ENCODE results near the gene CEP350. TPM values are rescaled to one million over a fixed set of nuclear protein-coding genes. Genes with fewer than 3 reads are reported as not detected.

Gene CEP350
- total and polyA plus RNA-seq, 2 of the 13 experiments (the other 11 are each of a cell fraction or from before 2014, with no cell fraction given) = 7.6 to 35.9 TPM

DNA sequence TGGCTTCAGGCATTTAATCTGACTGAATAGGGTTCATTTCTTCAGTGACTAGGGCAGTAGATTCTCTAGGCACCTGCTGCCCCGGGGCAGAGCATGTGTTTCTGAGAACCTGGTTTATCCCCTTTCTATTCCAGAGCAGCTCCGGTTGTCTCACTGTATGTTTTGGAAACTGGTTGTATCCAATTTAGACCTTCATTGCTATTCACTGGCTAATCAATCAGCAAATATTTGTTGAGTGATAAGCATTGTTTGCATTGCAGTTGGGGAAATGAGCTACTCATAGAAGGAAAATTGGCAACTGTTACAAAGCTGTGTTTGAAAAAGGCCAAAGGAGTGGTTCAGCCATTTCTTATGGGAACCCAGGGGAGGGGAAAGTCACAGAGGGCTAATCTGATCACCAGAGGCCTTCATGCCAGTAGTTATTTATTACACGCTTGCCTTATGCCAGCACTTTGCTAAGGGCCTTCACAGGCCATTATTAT, 203.0 kb downstream of the CEP350 start (continued):
- TF ChIP-seq, protein P1, sequence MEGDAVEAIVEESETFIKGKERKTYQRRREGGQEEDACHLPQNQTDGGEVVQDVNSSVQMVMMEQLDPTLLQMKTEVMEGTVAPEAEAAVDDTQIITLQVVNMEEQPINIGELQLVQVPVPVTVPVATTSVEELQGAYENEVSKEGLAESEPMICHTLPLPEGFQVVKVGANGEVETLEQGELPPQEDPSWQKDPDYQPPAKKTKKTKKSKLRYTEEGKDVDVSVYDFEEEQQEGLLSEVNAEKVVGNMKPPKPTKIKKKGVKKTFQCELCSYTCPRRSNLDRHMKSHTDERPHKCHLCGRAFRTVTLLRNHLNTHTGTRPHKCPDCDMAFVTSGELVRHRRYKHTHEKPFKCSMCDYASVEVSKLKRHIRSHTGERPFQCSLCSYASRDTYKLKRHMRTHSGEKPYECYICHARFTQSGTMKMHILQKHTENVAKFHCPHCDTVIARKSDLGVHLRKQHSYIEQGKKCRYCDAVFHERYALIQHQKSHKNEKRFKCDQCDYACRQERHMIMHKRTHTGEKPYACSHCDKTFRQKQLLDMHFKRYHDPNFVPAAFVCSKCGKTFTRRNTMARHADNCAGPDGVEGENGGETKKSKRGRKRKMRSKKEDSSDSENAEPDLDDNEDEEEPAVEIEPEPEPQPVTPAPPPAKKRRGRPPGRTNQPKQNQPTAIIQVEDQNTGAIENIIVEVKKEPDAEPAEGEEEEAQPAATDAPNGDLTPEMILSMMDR (CRISPR knock-in tag; IDR thresholded peaks at IDR 0.05) = no peak
- TF ChIP-seq MED8 (CRISPR knock-in tag; IDR thresholded peaks at IDR 0.05; ENCODE audit: insufficient replicate concordance) (no peak), ZNF33A (CRISPR knock-in tag; IDR thresholded peaks at IDR 0.05; ENCODE audit: borderline replicate concordance) (0 out of 2 replicates have a peak, but pooled peaks have one; percentile 63), GATAD2A (CRISPR knock-in tag; IDR thresholded peaks at IDR 0.05) (peak; percentile 88), TBL1XR1 (IDR thresholded peaks at IDR 0.05; ENCODE audit: borderline replicate concordance, low read length, partially characterized antibody) (peak; percentile 44), ZFP36L1 (CRISPR knock-in tag; IDR thresholded peaks at IDR 0.05) (no peak; the same call in 1 of the 2 replicates), LCORL (IDR thresholded peaks at IDR 0.05) (peak; percentile 31; the same call in 1 of the 2 replicates), LCORL (CRISPR knock-in tag; IDR thresholded peaks at IDR 0.05) (peak; percentile 88), ZNF20 (CRISPR knock-in tag; IDR thresholded peaks at IDR 0.05) (no peak), SCMH1 (CRISPR knock-in tag; IDR thresholded peaks at IDR 0.05; ENCODE audit: borderline replicate concordance) (no peak), ZMYM3 (CRISPR knock-in tag; IDR thresholded peaks at IDR 0.05) (no peak), SOX5 (CRISPR knock-in tag; IDR thresholded peaks at IDR 0.05; ENCODE audit: borderline replicate concordance) (peak; percentile 87), FLYWCH1 (CRISPR knock-in tag; IDR thresholded peaks at IDR 0.05) (no peak)
- TF ChIP-seq, protein P2, sequence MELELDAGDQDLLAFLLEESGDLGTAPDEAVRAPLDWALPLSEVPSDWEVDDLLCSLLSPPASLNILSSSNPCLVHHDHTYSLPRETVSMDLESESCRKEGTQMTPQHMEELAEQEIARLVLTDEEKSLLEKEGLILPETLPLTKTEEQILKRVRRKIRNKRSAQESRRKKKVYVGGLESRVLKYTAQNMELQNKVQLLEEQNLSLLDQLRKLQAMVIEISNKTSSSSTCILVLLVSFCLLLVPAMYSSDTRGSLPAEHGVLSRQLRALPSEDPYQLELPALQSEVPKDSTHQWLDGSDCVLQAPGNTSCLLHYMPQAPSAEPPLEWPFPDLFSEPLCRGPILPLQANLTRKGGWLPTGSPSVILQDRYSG (CRISPR knock-in tag; IDR thresholded peaks at IDR 0.05) = no peak
- TF ChIP-seq, protein P3, sequence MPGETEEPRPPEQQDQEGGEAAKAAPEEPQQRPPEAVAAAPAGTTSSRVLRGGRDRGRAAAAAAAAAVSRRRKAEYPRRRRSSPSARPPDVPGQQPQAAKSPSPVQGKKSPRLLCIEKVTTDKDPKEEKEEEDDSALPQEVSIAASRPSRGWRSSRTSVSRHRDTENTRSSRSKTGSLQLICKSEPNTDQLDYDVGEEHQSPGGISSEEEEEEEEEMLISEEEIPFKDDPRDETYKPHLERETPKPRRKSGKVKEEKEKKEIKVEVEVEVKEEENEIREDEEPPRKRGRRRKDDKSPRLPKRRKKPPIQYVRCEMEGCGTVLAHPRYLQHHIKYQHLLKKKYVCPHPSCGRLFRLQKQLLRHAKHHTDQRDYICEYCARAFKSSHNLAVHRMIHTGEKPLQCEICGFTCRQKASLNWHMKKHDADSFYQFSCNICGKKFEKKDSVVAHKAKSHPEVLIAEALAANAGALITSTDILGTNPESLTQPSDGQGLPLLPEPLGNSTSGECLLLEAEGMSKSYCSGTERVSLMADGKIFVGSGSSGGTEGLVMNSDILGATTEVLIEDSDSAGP (CRISPR knock-in tag; IDR thresholded peaks at IDR 0.05; ENCODE audit: borderline replicate concordance) = no peak
- TF ChIP-seq, protein P4, sequence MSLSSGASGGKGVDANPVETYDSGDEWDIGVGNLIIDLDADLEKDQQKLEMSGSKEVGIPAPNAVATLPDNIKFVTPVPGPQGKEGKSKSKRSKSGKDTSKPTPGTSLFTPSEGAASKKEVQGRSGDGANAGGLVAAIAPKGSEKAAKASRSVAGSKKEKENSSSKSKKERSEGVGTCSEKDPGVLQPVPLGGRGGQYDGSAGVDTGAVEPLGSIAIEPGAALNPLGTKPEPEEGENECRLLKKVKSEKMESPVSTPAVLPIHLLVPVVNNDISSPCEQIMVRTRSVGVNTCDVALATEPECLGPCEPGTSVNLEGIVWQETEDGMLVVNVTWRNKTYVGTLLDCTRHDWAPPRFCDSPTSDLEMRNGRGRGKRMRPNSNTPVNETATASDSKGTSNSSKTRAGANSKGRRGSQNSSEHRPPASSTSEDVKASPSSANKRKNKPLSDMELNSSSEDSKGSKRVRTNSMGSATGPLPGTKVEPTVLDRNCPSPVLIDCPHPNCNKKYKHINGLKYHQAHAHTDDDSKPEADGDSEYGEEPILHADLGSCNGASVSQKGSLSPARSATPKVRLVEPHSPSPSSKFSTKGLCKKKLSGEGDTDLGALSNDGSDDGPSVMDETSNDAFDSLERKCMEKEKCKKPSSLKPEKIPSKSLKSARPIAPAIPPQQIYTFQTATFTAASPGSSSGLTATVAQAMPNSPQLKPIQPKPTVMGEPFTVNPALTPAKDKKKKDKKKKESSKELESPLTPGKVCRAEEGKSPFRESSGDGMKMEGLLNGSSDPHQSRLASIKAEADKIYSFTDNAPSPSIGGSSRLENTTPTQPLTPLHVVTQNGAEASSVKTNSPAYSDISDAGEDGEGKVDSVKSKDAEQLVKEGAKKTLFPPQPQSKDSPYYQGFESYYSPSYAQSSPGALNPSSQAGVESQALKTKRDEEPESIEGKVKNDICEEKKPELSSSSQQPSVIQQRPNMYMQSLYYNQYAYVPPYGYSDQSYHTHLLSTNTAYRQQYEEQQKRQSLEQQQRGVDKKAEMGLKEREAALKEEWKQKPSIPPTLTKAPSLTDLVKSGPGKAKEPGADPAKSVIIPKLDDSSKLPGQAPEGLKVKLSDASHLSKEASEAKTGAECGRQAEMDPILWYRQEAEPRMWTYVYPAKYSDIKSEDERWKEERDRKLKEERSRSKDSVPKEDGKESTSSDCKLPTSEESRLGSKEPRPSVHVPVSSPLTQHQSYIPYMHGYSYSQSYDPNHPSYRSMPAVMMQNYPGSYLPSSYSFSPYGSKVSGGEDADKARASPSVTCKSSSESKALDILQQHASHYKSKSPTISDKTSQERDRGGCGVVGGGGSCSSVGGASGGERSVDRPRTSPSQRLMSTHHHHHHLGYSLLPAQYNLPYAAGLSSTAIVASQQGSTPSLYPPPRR (CRISPR knock-in tag; IDR thresholded peaks at IDR 0.05; ENCODE audit: borderline replicate concordance) = peak; percentile 97
- TF ChIP-seq, protein P5, sequence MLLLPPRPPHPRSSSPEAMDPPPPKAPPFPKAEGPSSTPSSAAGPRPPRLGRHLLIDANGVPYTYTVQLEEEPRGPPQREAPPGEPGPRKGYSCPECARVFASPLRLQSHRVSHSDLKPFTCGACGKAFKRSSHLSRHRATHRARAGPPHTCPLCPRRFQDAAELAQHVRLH (CRISPR knock-in tag; IDR thresholded peaks at IDR 0.05; ENCODE audit: borderline replicate concordance, low read depth) = no peak
- TF ChIP-seq, protein P6, sequence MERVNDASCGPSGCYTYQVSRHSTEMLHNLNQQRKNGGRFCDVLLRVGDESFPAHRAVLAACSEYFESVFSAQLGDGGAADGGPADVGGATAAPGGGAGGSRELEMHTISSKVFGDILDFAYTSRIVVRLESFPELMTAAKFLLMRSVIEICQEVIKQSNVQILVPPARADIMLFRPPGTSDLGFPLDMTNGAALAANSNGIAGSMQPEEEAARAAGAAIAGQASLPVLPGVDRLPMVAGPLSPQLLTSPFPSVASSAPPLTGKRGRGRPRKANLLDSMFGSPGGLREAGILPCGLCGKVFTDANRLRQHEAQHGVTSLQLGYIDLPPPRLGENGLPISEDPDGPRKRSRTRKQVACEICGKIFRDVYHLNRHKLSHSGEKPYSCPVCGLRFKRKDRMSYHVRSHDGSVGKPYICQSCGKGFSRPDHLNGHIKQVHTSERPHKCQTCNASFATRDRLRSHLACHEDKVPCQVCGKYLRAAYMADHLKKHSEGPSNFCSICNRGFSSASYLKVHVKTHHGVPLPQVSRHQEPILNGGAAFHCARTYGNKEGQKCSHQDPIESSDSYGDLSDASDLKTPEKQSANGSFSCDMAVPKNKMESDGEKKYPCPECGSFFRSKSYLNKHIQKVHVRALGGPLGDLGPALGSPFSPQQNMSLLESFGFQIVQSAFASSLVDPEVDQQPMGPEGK (CRISPR knock-in tag; IDR thresholded peaks at IDR 0.05) = peak; percentile 40; the same call in 1 of the 2 replicates
